ENCODE data around the gene RAB11FIP2. TPM values are rescaled to one million over a fixed set of nuclear protein-coding genes. Genes with fewer than 3 reads are reported as not detected.
"Not testable (repeated sequence)": the region's sequence is repeated elsewhere in the genome, so short reads cannot be mapped to it uniquely, and the experiment has no call there.

Gene RAB11FIP2
- total and polyA plus RNA-seq, 4 donors: 3.0 to 11.5 (median 6.0) TPM

DNA sequence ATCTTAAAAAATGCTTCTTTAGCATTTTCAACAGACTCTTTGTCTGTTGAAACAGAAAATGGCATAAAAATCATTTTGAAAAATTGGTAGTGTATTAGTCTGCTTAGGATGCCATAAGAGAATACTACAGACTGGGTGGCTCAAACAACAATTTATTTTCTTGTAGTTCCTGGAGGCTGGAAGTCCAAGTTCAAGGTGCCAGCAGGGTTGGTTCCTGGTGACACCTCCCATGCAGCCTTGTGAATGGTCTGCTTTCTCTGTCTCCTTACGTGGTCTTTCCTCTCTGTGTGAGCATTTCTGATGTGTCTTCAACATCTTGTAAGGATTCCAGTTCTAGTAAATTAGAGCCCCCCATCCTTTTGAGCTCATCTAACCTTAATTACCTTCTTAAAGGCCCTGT lies 26.1 kb upstream of the RAB11FIP2 start:
- peaks cover 0 to 1% (median 0%) of the 10 kb centered on the region in 4 donors for H3K9me3 ChIP-seq (ENCODE audit: control insufficient read depth in 4 of 4, low read length in 3 of 4)
- TF ChIP-seq YY1 (IDR thresholded peaks at IDR 0.05): no peak
- peaks cover 0 to 3% (median 0%) of the 10 kb centered on the region in 4 donors for H3K27me3 ChIP-seq (ENCODE audit: control insufficient read depth in 4 of 4, insufficient read depth in 4 of 4, low read length in 3 of 4)
- no peak for DNase-seq (ENCODE audit: low spot score)
- WGBS: 89% methylated on average over 1 of the region's 1 CpG
- no peak overlapping the region for H3K27ac ChIP-seq (ENCODE audit: low read depth in 1 of 2, low read length in 2 of 2)
- H3K4me1 ChIP-seq (ENCODE audit: control insufficient read depth in 4 of 4, insufficient read depth in 4 of 4, low read length in 3 of 4): no peaks in the 10 kb centered on the region
- no peak overlapping the region for H3K9ac ChIP-seq (ENCODE audit: low read depth in 1 of 2, low read length in 2 of 2)
- H3K36me3 ChIP-seq (ENCODE audit: control insufficient read depth in 4 of 4, insufficient read depth in 3 of 4, low read depth in 1 of 4, low read length in 3 of 4): no peaks in the 10 kb centered on the region
- no peak overlapping the region for H3K4me3 ChIP-seq (ENCODE audit: low read depth in 1 of 3, low read length in 3 of 3)

DNA sequence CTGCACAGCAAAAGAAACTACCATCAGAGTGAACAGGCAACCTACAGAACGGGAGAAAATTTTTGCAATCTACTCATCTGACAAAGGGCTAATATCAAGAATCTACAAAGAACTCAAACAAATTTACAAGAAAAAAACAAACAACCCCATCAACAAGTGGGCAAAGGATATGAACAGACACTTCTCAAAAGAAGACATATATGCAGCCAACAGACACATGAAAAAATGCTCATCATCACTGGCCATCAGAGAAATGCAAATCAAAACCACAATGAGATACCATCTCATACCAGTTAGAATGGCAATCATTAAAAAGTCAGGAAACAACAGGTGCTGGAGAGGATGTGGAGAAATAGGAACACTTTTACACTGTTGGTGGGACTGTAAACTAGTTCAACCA lies 20.6 kb upstream of the RAB11FIP2 start:
- H3K4me1 ChIP-seq (ENCODE audit: control insufficient read depth in 4 of 4, insufficient read depth in 4 of 4, low read length in 3 of 4); H3K4me3 ChIP-seq (ENCODE audit: low read depth in 1 of 3, low read length in 3 of 3); H3K9me3 ChIP-seq (ENCODE audit: control insufficient read depth in 4 of 4, low read length in 3 of 4); H3K27me3 ChIP-seq (ENCODE audit: control insufficient read depth in 4 of 4, insufficient read depth in 4 of 4, low read length in 3 of 4); H3K36me3 ChIP-seq (ENCODE audit: control insufficient read depth in 4 of 4, insufficient read depth in 3 of 4, low read depth in 1 of 4, low read length in 3 of 4); DNase-seq (ENCODE audit: low spot score); H3K9ac ChIP-seq (ENCODE audit: low read depth in 1 of 2, low read length in 2 of 2); H3K27ac ChIP-seq (ENCODE audit: low read depth in 1 of 2, low read length in 2 of 2): not testable (repeated sequence)
- WGBS: 89% methylated on average over 1 of the region's 1 CpG

DNA sequence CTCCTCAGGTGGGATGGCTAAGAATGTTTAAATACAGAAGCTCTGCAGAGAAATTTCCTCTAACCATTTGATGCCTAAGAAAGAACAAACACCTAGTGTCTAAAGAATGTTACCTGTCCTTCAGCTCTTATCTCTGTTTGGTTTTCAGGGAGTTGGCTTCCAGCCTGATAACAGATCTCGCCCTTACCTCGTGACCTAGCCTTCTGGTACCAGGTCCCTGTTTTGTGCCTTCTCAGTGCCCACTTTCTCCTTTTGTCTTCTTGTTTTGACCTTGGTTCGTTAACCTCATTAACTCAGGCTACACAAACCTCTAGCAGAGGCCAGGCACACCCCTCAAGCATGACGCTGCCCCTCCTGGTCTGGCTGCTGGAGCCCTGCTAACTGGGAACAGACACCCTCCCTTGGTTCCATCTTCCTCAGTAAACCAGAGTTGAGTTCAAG lies 16.1 kb upstream of the RAB11FIP2 start:
- H3K9ac ChIP-seq (ENCODE audit: low read depth in 1 of 2, low read length in 2 of 2): no peak overlapping the region
- no peaks in the 10 kb centered on the region for H3K27me3 ChIP-seq (ENCODE audit: control insufficient read depth in 4 of 4, insufficient read depth in 4 of 4, low read length in 3 of 4)
- no peaks in the 10 kb centered on the region for H3K9me3 ChIP-seq (ENCODE audit: control insufficient read depth in 4 of 4, low read length in 3 of 4)
- no peaks in the 10 kb centered on the region for H3K4me1 ChIP-seq (ENCODE audit: control insufficient read depth in 4 of 4, insufficient read depth in 4 of 4, low read length in 3 of 4)
- TF ChIP-seq YY1 (IDR thresholded peaks at IDR 0.05): no peak
- TF ChIP-seq GABPA (IDR thresholded peaks at IDR 0.05 in 1 of 2, conservative IDR thresholded peaks at IDR 0.05 in 1 of 2): no peak
- 52% methylated on average over 4 of the region's 4 CpGs for WGBS
- H3K36me3 ChIP-seq (ENCODE audit: control insufficient read depth in 4 of 4, insufficient read depth in 3 of 4, low read depth in 1 of 4, low read length in 3 of 4): no peaks in the 10 kb centered on the region
- no peak overlapping the region for H3K4me3 ChIP-seq (ENCODE audit: low read depth in 1 of 3, low read length in 3 of 3)
- DNase-seq (ENCODE audit: low spot score): no peak
- no peak overlapping the region for H3K27ac ChIP-seq (ENCODE audit: low read depth in 1 of 2, low read length in 2 of 2)

DNA sequence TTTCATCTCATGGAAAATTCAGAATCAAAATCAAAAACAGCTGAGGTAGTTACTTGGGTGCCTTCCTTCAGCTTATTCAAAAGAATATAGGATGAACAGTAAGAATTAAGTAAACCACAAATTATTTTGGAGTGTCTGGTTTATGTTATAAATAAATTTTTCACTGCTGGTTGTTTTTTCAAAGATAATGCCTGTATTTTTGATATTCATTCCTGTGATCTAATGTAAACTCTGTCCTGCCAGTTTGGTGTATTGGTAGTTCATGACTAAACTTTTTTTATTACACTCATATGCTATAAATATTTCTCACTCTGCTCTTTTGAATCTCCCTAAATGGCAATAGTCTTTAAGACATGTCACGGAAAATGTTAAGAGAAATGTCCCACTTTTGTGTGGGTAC lies 11.6 kb upstream of the RAB11FIP2 start:
- Histone ChIP-seq H3K36me3 (ENCODE audit: control insufficient read depth in 4 of 4, insufficient read depth in 3 of 4, low read depth in 1 of 4, low read length in 3 of 4) (no peaks in the 10 kb centered on the region), H3K9ac (ENCODE audit: low read depth in 1 of 2, low read length in 2 of 2) (no peak overlapping the region), H3K9me3 (ENCODE audit: control insufficient read depth in 4 of 4, low read length in 3 of 4) (no peaks in the 10 kb centered on the region), H3K27ac (ENCODE audit: low read depth in 1 of 2, low read length in 2 of 2) (no peak overlapping the region), H3K4me3 (ENCODE audit: low read depth in 1 of 3, low read length in 3 of 3) (no peak overlapping the region), H3K4me1 (ENCODE audit: control insufficient read depth in 4 of 4, insufficient read depth in 4 of 4, low read length in 3 of 4) (no peaks in the 10 kb centered on the region), H3K27me3 (ENCODE audit: control insufficient read depth in 4 of 4, insufficient read depth in 4 of 4, low read length in 3 of 4) (peaks cover 0 to 4% (median 0%) of the 10 kb centered on the region in 4 donors)
- no peak for DNase-seq (ENCODE audit: low spot score)
- TF ChIP-seq, protein P1, sequence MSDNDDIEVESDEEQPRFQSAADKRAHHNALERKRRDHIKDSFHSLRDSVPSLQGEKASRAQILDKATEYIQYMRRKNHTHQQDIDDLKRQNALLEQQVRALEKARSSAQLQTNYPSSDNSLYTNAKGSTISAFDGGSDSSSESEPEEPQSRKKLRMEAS (IDR thresholded peaks at IDR 0.05): no peak
- TF ChIP-seq HNF4A (conservative IDR thresholded peaks at IDR 0.05) (no peak), HNF4G (IDR thresholded peaks at IDR 0.05) (no peak), TAF1 (conservative IDR thresholded peaks at IDR 0.05) (no peak), FOXA2 (IDR thresholded peaks at IDR 0.05) (no peak), SP1 (IDR thresholded peaks at IDR 0.05) (no peak), EGR1 (IDR thresholded peaks at IDR 0.05; ENCODE audit: low read depth in 2 of 2) (no peak), RAD21 (IDR thresholded peaks at IDR 0.05) (no peak)
- TF ChIP-seq, protein P2, sequence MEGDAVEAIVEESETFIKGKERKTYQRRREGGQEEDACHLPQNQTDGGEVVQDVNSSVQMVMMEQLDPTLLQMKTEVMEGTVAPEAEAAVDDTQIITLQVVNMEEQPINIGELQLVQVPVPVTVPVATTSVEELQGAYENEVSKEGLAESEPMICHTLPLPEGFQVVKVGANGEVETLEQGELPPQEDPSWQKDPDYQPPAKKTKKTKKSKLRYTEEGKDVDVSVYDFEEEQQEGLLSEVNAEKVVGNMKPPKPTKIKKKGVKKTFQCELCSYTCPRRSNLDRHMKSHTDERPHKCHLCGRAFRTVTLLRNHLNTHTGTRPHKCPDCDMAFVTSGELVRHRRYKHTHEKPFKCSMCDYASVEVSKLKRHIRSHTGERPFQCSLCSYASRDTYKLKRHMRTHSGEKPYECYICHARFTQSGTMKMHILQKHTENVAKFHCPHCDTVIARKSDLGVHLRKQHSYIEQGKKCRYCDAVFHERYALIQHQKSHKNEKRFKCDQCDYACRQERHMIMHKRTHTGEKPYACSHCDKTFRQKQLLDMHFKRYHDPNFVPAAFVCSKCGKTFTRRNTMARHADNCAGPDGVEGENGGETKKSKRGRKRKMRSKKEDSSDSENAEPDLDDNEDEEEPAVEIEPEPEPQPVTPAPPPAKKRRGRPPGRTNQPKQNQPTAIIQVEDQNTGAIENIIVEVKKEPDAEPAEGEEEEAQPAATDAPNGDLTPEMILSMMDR (IDR thresholded peaks at IDR 0.05; ENCODE audit: low read depth, low read length, missing input control): no peak
- TF ChIP-seq, protein P3, sequence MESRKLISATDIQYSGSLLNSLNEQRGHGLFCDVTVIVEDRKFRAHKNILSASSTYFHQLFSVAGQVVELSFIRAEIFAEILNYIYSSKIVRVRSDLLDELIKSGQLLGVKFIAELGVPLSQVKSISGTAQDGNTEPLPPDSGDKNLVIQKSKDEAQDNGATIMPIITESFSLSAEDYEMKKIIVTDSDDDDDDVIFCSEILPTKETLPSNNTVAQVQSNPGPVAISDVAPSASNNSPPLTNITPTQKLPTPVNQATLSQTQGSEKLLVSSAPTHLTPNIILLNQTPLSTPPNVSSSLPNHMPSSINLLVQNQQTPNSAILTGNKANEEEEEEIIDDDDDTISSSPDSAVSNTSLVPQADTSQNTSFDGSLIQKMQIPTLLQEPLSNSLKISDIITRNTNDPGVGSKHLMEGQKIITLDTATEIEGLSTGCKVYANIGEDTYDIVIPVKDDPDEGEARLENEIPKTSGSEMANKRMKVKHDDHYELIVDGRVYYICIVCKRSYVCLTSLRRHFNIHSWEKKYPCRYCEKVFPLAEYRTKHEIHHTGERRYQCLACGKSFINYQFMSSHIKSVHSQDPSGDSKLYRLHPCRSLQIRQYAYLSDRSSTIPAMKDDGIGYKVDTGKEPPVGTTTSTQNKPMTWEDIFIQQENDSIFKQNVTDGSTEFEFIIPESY (IDR thresholded peaks at IDR 0.05): no peak
- WGBS: 99% methylated on average over 1 of the region's 1 CpG
